NCI-H1417 treated with DMSO at 0.1 percent for 48 hours (cell line): ENCODE results near the gene ASCC2.
"Not testable (repeated sequence)": the region's sequence is repeated elsewhere in the genome, so short reads cannot be mapped to it uniquely, and the experiment has no call there.

Source experiments
- DNase-seq: peaks from one replicate; lab custom pipeline; 2025; lab: John Stamatoyannopoulos, UW

The ASCC2 gene

GRCh38 chr22:29856496-29856895 lies 18.4 kb upstream of the ASCC2 start:
- DNase-seq: no peak

GRCh38 chr22:29855611-29856181 lies 17.6 kb upstream of the ASCC2 start:
- DNase-seq: no peak

GRCh38 chr22:29854432-29854831 lies 16.4 kb upstream of the ASCC2 start:
- no peak for DNase-seq

GRCh38 chr22:29848111-29848510 lies 10.0 kb upstream of the ASCC2 start:
- no peak for DNase-seq

GRCh38 chr22:29846290-29846689 lies 8.2 kb upstream of the ASCC2 start:
- DNase-seq: no peak

- DNase-seq: no peak
Measured at GRCh38 chr22:29842740-29843139, 4.7 kb upstream of the ASCC2 start.

GRCh38 chr22:29842172-29842571 lies 4.1 kb upstream of the ASCC2 start:
- no peak for DNase-seq

GRCh38 chr22:29840498-29840897 lies 2.4 kb upstream of the ASCC2 start:
- DNase-seq: no peak

GRCh38 chr22:29839039-29839438 lies 965 bp upstream of the ASCC2 start:
- no peak for DNase-seq

- no peak for DNase-seq
Measured at GRCh38 chr22:29838599-29838956, 504 bp upstream of the ASCC2 start.

- DNase-seq: not testable (repeated sequence)
Measured at GRCh38 chr22:29836791-29837370, 1.2 kb downstream of the ASCC2 start.

GRCh38 chr22:29834046-29834445 lies 4.0 kb downstream of the ASCC2 start:
- DNase-seq: no peak

- no peak for DNase-seq
Measured at GRCh38 chr22:29833392-29833965, 4.6 kb downstream of the ASCC2 start.

- no peak for DNase-seq
Measured at GRCh38 chr22:29831958-29832357, 6.1 kb downstream of the ASCC2 start.

GRCh38 chr22:29831186-29831921 lies 6.7 kb downstream of the ASCC2 start:
- no peak for DNase-seq

GRCh38 chr22:29830585-29830984 lies 7.5 kb downstream of the ASCC2 start:
- no peak for DNase-seq

- not testable (repeated sequence) for DNase-seq
Measured at GRCh38 chr22:29827726-29828125, 10.3 kb downstream of the ASCC2 start.

- DNase-seq: no peak
Measured at GRCh38 chr22:29827091-29827490, 11.0 kb downstream of the ASCC2 start.

- no peak for DNase-seq
Measured at GRCh38 chr22:29825578-29825977, 12.5 kb downstream of the ASCC2 start.

GRCh38 chr22:29824677-29825076 lies 13.4 kb downstream of the ASCC2 start:
- no peak for DNase-seq

GRCh38 chr22:29821291-29822016 lies 16.6 kb downstream of the ASCC2 start:
- no peak for DNase-seq

- DNase-seq: no peak
Measured at GRCh38 chr22:29820961-29821290, 17.1 kb downstream of the ASCC2 start.

- no peak for DNase-seq
Measured at GRCh38 chr22:29819501-29819900, 18.6 kb downstream of the ASCC2 start.
